Lung (tissue), 12 donors: ENCODE data around the gene FANCD2OS. TPM values are rescaled to one million over a fixed set of nuclear protein-coding genes. Genes with fewer than 3 reads are reported as not detected.
A peak's percentile ranks its signal among the peaks of the same experiment; 100 is the strongest.
"Not testable (repeated sequence)": the region's sequence is repeated elsewhere in the genome, so short reads cannot be mapped to it uniquely, and the experiment has no call there.

ENCODE experiments used
- ATAC-seq: fragments of 200-7000 bp; cut with Tn5 transposase; one replicate; pipeline ENCODE4 v1.9.1; 2020; ENCODE audit warnings: moderate number of reproducible peaks; ENCODE audit not compliant: insufficient read depth, low FRiP score
- DNase-seq, 3 donors: peaks; one replicate each; pipeline ENCODE4 v3.0.0-alpha.2; 2013 to 2017
- H3K27ac ChIP-seq, 2 donors: one replicate each; pipeline ENCODE4 v1.5.1; 2013; ENCODE audit warnings: mild to moderate bottlenecking in 2 of 2, moderate library complexity in 2 of 2, control low read depth in 1 of 2, inconsistent platforms in 1 of 2, low read depth in 1 of 2, low read length in 1 of 2
- H3K27me3 ChIP-seq, 3 donors: one replicate each; pipeline ENCODE4 v1.5.1; 2013; ENCODE audit warnings: low read length in 2 of 3; ENCODE audit not compliant: control insufficient read depth in 3 of 3, insufficient read depth in 3 of 3
- H3K36me3 ChIP-seq, 4 donors: one replicate each; pipeline ENCODE4 v1.5.1; 2013; ENCODE audit warnings: low read length in 4 of 4, mild to moderate bottlenecking in 1 of 4, moderate library complexity in 1 of 4; ENCODE audit not compliant: control insufficient read depth in 4 of 4, insufficient read depth in 4 of 4
- H3K4me1 ChIP-seq, 5 donors: one replicate each; pipeline ENCODE4 v1.5.1; 2013; ENCODE audit warnings: low read length in 5 of 5, mild to moderate bottlenecking in 2 of 5, moderate library complexity in 1 of 5; ENCODE audit not compliant: control insufficient read depth in 5 of 5, insufficient read depth in 5 of 5
- H3K4me3 ChIP-seq: one replicate; pipeline ENCODE4 v1.5.1; 2013; ENCODE audit warnings: mild to moderate bottlenecking, control low read depth, moderate library complexity
- H3K9ac ChIP-seq, 2 donors: one replicate each; pipeline ENCODE4 v1.5.1; 2013; ENCODE audit warnings: low read length in 2 of 2, control low read depth in 1 of 2; ENCODE audit not compliant: insufficient read depth in 1 of 2
- H3K9me3 ChIP-seq, 4 donors: one replicate each; pipeline ENCODE4 v1.5.1; 2013; ENCODE audit warnings: low read length in 3 of 4, mild to moderate bottlenecking in 1 of 4, moderate library complexity in 1 of 4; ENCODE audit not compliant: control insufficient read depth in 4 of 4, insufficient read depth in 3 of 4
- WGBS, 2 donors: extraction: QIAGEN DNeasy Blood & Tissue Kit; methylation state at CpG; one replicate each; pipeline ENCODE4 v1.1.7; 2013; 5-methylcytosine and 5-hydroxymethylcytosine counted together
- polyA plus RNA-seq, 2 donors: library from polyadenylated mRNA; stranded (reverse); fragments of 200-250 nt; gene quantifications; one replicate each; pipeline ENCODE4 v1.2.1, GENCODE V29; 2013
- total RNA-seq, 2 donors: library from RNA; depleted of rRNA in 1 of 2; stranded (reverse); fragments of >200 nt in 1 of 2; gene quantifications; one replicate each; pipeline ENCODE4 v1.2.1, GENCODE V29; 2014 to 2021
- TF ChIP-seq, protein P1 (sequence below): IDR thresholded peaks from 2 replicates; pipeline ENCODE4 v1.5.1; 2012; ENCODE audit warnings: mild to moderate bottlenecking; ENCODE audit errors: control extremely low read depth, extremely low read depth
- donor health status: control.
- donor health status: control.
- donor health status: Bipolar disorder and iron deficiency.
- donor health status: healthy.
- donor health status: DM: yes; HTN: yes; CAD: no.

Gene FANCD2OS
- total and polyA plus RNA-seq, 4 donors: not detected

GRCh38 chr3:10088256-10088655 is 19.8 kb downstream of the FANCD2OS start:
- TF ChIP-seq, protein P1, sequence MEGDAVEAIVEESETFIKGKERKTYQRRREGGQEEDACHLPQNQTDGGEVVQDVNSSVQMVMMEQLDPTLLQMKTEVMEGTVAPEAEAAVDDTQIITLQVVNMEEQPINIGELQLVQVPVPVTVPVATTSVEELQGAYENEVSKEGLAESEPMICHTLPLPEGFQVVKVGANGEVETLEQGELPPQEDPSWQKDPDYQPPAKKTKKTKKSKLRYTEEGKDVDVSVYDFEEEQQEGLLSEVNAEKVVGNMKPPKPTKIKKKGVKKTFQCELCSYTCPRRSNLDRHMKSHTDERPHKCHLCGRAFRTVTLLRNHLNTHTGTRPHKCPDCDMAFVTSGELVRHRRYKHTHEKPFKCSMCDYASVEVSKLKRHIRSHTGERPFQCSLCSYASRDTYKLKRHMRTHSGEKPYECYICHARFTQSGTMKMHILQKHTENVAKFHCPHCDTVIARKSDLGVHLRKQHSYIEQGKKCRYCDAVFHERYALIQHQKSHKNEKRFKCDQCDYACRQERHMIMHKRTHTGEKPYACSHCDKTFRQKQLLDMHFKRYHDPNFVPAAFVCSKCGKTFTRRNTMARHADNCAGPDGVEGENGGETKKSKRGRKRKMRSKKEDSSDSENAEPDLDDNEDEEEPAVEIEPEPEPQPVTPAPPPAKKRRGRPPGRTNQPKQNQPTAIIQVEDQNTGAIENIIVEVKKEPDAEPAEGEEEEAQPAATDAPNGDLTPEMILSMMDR: no peak
- ATAC-seq (no peak), DNase-seq (no peak)
- WGBS, 2 donors: 90 to 95% methylated on average over 4 of the region's 4 CpGs
- no peak overlapping the region for H3K9ac ChIP-seq
- H3K36me3 ChIP-seq: peaks cover 0 to 7% (median 3%) of the 10 kb centered on the region in 4 donors
- no peaks in the 10 kb centered on the region for H3K4me1 ChIP-seq
- no peaks in the 10 kb centered on the region for H3K27me3 ChIP-seq
- no peak overlapping the region for H3K27ac ChIP-seq
- no peak overlapping the region for H3K4me3 ChIP-seq
- H3K9me3 ChIP-seq: no peaks in the 10 kb centered on the region

GRCh38 chr3:10085738-10086137 is 22.3 kb downstream of the FANCD2OS start:
- ATAC-seq: no peak
- WGBS, 2 donors: 73 to 88% methylated on average over 1 of the region's 1 CpG
- H3K9me3 ChIP-seq: no peaks in the 10 kb centered on the region

DNA sequence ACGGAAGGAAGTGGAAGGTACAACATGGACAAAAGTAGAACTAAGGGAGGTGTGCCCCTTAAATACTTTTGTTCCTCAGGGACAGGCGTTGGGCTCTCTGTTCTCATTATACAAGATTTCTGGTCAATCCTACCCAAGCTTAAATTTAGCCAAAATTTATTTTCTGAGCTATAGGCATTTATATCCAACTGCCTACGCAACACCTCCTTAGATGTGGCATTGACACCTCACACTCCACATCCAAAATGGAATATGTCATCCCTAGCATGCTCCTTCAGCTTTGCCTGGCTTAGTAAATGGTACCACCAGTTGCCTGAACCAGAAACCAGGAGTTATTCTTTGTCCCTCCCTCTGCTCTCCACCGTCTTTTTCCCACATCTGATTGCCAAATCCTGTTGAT is 26.2 kb downstream of the FANCD2OS start:
- no peak overlapping the region for H3K4me3 ChIP-seq
- ATAC-seq (no peak), DNase-seq (no peak)
- peaks cover 0 to 6% (median 2%) of the 10 kb centered on the region in 4 donors for H3K36me3 ChIP-seq
- TF ChIP-seq, protein P1: no peak
- no peaks in the 10 kb centered on the region for H3K27me3 ChIP-seq
- WGBS, 2 donors: 89 to 96% methylated on average over 4 of the region's 4 CpGs
- H3K9me3 ChIP-seq: no peaks in the 10 kb centered on the region
- H3K27ac ChIP-seq: no peak overlapping the region
- H3K9ac ChIP-seq: no peak overlapping the region
- no peaks in the 10 kb centered on the region for H3K4me1 ChIP-seq

More at GRCh38 chr3:10085738-10086137, 22.3 kb downstream of the FANCD2OS start:
- Histone ChIP-seq H3K36me3 (peaks cover 0 to 7% (median 4%) of the 10 kb centered on the region in 4 donors), H3K9ac (no peak overlapping the region), H3K27ac (no peak overlapping the region), H3K4me1 (no peaks in the 10 kb centered on the region), H3K27me3 (no peaks in the 10 kb centered on the region), H3K4me3 (no peak overlapping the region)
- peak in 1 of 3 donors; percentile 14 for DNase-seq
- TF ChIP-seq, protein P1: no peak

GRCh38 chr3:10074666-10075065 is 33.4 kb downstream of the FANCD2OS start:
- ATAC-seq (no peak), DNase-seq (no peak)

GRCh38 chr3:10070077-10070476 is 38.0 kb downstream of the FANCD2OS start:
- not testable (repeated sequence) for H3K4me1 ChIP-seq, H3K27ac ChIP-seq, H3K36me3 ChIP-seq, DNase-seq, H3K27me3 ChIP-seq, ATAC-seq, H3K9ac ChIP-seq, H3K9me3 ChIP-seq, H3K4me3 ChIP-seq
- WGBS, 2 donors: 97 to 98% methylated on average over 13 to 31 of the region's 33 CpGs

More at GRCh38 chr3:10074666-10075065, 33.4 kb downstream of the FANCD2OS start:
- TF ChIP-seq, protein P1: no peak
- no peak overlapping the region for H3K27ac ChIP-seq
- peaks cover 0 to 2% (median 0%) of the 10 kb centered on the region in 4 donors for H3K36me3 ChIP-seq
- H3K4me3 ChIP-seq: no peak overlapping the region
- no peaks in the 10 kb centered on the region for H3K27me3 ChIP-seq
- no peaks in the 10 kb centered on the region for H3K4me1 ChIP-seq
- no peak overlapping the region for H3K9ac ChIP-seq
- no peaks in the 10 kb centered on the region for H3K9me3 ChIP-seq
